ENCODE measurements around the gene TGM2.

The TGM2 gene

DNA sequence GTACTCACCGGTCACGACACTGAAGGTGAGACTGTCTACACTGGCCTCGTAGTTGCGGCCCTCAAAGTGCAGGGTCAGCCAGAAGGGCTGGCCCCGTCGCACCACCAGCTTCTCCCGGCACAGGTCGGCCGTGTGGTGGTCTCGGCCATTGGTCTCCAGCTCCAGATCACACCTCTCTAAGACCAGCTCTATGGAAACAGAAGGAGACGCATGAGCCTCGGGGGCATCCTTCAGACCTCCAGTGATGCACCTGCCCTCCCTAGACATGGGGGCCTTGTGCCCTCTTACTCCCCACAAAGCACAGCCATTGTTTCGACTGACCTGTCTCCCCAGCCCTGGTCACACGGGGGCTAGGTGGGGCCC is 3.7 kb downstream of the TGM2 start:
- no peak for DNase-seq (ENCODE audit: low spot score)

DNA sequence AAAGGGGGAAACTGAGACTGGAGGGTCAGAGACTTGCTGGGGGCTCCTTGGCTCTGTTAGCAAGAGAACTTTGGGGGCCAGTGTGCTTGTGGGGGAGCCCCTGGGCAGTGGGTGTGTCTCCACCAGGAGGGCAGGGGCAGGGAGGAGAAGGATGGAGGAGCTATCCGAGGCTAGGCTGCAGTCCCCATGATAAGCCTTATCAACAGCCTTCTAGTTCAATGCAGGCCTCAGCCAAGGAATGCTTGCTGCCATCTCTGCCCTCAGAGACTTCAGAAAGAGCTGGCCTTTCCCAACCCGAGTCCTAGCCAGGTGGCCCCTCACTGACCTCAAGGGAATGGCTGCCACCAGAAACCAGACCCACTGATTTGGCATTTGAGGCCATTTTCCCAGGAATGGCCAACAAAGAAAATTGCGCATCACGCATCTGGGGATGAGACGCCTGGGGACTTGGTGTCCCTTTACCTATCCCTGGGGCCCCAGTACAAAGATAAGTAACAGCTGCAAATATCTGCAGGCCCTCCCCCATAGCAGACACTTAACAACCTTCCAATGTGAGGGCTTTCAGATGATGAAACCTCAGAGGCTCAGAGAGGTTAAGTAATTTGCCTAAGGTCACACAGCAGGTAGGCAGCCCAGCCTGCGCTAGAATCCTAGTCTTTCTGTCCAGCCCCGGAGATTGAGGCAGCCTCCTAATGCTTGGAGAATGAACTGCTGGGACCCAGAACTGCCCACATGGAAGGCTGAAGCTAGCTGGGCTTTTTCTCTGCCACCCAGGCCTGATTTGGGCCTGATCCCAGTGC is 4.9 kb downstream of the TGM2 start:
- no peak for DNase-seq (ENCODE audit: low spot score)

DNA sequence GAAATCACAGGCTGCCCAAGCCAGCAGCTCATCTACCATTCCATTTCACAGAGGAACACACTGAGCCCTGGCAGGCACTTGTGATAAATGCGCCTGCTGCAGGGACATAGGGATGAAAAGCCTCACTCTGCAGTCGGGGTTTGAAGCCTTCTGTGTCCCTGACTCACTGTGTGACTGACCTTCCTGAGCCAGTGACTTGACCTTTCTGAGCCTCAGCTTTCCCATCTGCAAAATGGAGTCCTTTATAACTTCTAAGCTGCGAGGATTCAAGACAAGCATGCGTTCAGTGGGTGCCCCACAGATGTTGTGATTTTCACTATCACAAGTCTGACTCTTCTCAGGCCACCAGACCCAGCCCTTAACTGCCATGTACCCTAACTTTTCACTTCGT is 5.5 kb downstream of the TGM2 start:
- DNase-seq (ENCODE audit: low spot score): no peak

GRCh38 chr20:38158701-38159351 is 6.2 kb downstream of the TGM2 start:
- DNase-seq (ENCODE audit: low spot score): no peak

DNA sequence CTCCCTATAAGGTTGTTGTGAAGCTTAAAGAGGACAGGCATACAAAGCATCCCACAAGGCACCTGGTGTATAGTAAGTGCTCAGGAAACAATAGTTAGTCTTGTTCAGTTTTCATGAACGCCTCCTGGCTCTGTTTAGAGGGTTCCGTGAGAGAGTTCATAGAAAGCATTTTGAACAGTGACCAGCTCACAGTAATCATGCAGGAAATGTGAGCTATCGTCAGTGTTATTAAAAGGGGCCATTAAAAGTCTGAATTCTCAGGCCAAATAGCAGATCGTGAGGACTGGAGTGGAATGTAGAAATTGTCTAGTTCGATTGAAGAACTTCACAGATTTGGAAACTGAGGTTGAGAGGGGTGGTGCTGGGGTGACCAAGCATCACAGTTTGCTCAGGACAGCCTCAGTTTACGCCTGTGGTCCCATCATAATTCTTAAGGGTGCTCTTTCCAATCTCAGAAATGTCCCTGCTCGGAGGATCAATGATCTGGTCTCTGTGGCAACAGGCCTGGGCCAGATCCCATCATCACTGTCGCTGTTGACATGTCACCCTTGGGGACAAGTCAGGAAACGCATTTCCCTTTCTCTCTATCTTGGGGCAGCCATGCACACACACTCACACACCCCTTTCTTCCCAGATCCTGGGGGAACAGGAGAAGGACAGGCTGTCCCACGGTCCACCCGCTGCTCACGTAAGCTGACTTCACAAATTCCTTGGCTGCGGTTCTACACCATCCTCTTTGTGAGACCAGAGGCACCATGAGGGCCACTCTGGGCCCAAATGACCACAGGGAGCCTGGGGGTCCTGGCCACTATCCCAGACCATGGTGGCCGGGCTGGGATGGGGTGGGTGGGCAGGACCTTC is 7.2 kb downstream of the TGM2 start:
- DNase-seq (ENCODE audit: low spot score): no peak

GRCh38 chr20:38156888-38157634 is 8.0 kb downstream of the TGM2 start:
- DNase-seq (ENCODE audit: low spot score): no peak

GRCh38 chr20:38156280-38156679 is 8.8 kb downstream of the TGM2 start:
- DNase-seq (ENCODE audit: low spot score): no peak

DNA sequence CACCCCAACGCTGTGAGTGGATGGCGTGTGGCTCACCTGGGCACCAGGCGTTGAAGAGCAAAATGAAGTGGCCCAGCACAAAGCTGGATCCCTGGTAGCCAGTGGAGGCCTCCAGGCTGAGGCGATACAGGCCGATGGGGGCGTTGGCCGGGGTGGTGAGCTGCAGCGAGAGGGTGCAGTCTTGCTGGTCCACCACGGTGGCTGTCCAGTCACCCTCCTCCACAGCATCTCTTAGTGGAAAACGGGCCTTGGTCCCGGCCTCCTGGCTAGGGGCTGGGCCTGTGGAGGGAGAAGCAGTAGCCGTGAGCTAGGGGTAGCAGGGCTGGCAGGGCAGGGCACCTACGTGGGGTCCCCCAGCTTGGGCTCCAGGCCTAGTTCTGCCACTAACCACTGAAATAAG is 9.3 kb downstream of the TGM2 start:
- DNase-seq (ENCODE audit: low spot score): no peak

- DNase-seq (ENCODE audit: low spot score): no peak
Observed at GRCh38 chr20:38153401-38153800, 11.7 kb downstream of the TGM2 start.

DNA sequence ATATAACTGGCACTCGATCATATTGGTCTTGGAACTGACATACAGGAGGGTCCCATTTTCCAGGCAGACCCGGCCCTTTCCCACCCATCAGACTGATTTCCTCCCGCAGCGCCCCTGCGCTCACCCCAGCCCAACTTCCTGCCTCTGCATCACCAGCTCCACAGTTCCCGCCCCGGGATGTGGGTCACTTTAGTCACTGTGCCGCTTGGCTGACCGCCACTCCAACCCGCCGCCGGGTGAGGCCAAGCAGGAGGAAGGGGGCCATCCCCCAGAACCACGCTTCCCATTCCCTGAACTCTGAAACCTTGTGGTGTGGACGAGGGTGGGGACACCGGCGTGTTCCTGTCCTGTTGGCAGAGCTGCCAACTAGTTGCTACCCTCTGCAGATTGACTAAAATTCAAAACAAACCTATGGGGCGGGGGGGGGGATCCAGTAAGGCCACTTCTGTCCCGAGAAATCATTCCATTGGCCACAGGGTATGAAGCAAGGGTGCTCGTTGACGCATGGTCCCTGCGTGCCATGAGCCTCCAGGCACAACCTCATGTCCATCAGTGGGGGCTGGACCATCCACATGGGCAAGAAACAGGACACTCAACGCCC is 12.3 kb downstream of the TGM2 start:
- DNase-seq (ENCODE audit: low spot score): no peak

- no peak for DNase-seq (ENCODE audit: low spot score)
Observed at GRCh38 chr20:38152175-38152620, 12.9 kb downstream of the TGM2 start.

GRCh38 chr20:38151455-38151854 is 13.6 kb downstream of the TGM2 start:
- DNase-seq (ENCODE audit: low spot score): no peak

DNA sequence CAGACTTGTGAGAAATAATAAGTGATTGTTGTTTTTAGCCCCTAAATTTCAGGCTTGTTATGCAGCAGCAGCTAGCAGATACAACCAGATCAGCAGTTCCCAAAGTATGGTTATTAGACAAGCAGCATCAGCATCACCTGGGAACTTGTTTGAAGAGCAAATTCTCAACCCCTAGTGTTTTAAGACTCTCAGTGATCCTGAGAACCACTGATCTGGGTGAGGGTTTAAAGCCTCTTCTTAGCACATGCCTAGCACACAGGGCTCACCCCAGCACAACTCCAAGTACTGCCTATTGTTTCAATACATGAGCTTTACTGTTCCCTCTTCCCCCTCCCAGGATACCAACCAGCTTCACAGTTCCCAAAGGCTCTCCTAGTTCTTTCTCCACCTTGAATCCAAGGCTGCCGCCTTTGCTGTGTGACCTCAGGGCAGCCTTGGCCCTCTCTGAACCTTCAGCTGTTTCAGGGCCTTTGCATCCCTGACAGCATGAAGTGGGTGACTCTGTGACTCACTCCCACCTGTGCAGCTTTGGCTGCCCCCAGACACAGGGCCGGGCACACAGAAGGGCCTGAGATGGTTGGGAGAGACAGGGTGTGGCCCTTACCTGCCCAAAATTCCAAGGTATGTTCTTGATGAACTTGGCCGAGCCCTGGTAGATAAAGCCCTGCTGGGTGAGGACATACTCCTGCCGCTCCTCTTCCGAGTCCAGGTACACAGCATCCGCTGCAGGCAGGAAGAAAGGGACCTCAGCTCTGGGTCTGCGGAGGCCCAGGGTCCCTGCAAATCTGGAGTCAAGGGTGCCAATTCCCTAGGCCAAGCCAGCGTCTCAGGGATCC is 14.5 kb downstream of the TGM2 start:
- DNase-seq (ENCODE audit: low spot score): no peak

GRCh38 chr20:38148328-38149102 is 16.6 kb downstream of the TGM2 start:
- DNase-seq (ENCODE audit: low spot score): no peak

DNA sequence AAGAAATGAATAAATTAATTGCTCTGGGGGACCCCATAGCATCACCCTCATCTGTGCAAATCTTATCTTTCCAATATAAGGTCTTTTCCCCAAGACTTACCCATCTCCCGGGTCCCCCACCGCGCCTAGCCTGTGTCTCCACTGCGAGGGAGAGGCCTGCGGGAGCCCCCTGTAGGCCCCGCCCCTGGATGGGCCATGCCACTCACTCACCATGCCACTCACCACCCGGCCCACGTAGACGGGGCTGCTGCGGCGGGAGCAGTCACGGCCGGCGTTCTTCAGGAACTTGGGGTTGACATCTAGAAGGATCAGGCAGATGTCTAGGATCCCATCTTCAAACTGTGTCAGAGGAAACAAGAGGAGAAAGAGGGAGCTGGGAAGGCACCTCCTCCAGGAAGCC is 17.3 kb downstream of the TGM2 start:
- no peak for DNase-seq (ENCODE audit: low spot score)

GRCh38 chr20:38147163-38147562 is 17.9 kb downstream of the TGM2 start:
- no peak for DNase-seq (ENCODE audit: low spot score)

DNA sequence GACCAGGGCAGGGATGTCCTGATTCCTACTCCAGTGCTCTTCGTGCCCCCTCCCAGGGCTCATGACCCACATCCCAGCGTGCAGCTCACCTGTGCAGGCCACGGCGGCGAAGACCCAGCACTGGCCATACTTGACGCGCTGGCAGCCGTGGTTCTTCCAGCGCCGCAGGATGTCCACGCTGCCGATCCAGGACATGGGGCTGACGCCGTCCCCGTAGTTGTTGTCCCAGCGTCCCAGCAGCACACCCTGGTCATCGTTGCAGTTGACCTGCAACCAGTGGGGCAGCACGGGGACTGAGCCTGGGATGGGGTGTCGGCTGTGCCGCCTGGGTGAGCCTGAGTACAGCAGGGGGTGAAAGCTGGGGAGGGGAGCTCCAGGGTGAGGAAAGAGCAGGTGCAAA is 18.4 kb downstream of the TGM2 start:
- DNase-seq (ENCODE audit: low spot score): no peak

GRCh38 chr20:38146156-38146555 is 18.9 kb downstream of the TGM2 start:
- DNase-seq (ENCODE audit: low spot score): no peak

- no peak for DNase-seq (ENCODE audit: low spot score)
Observed at GRCh38 chr20:38145729-38146075, 19.4 kb downstream of the TGM2 start.

Measured in AG08395 (cell line).